ENCODE measurements around the gene P3H2.
"Not testable (repeated sequence)": the region's sequence is repeated elsewhere in the genome, so short reads cannot be mapped to it uniquely, and the experiment has no call there.

GRCh38 chr3:189961086-189961485, 159.6 kb downstream of the P3H2 start:
- not testable (repeated sequence) for TF ChIP-seq CTCF, POLR2A, EP300 (IDR thresholded peaks at IDR 0.05)

All from stomach (tissue), 4 donors.